ENCODE data around the gene CLN3.
"Not testable (repeated sequence)": the region's sequence is repeated elsewhere in the genome, so short reads cannot be mapped to it uniquely, and the experiment has no call there.

The CLN3 gene

DNA sequence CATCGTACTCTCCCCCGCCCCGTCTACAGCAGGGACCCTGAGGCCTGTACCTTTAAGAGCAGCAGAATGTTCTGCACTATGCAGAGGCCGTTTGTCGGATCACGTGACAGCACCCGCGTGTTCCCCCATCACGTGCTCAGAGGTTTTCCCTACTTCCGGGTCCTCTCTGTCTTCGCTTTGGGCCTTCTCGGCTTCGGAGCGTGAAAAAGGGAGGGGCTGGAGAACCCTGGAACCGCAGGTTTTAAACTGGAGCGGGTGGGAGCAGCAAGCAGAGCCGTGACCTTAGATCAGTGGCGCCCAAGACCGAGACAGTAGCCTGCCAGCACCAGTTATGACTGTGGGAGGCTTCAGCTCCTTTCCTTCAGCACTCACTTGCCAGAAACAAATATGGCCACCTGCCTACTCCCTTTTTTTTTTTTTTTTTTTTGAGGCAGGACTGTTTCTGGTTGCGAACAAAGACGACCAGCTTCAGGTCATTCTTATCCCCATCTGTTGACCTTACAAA lies at the start of gene CLN3:
Gene CLN3, minus strand, starts transcription at position 105 of the 505 bp plus-strand sequence. CDS start 315 bp downstream, outside the sequence.
- H3K4me3 ChIP-seq (ENCODE audit: low read depth, low read length): peak within 1 kb of the TSS; percentile 91

- H3K4me3 ChIP-seq (ENCODE audit: low read depth, low read length): no peak overlapping the region
These were observed 48.5 kb upstream of the CLN3 start for GRCh38 chr16:28540346-28540745.

GRCh38 chr16:28538733-28539596 lies 47.1 kb upstream of the CLN3 start, which contains the start of gene NUPR1:
Gene NUPR1, minus strand, starts transcription at chr16:28538974. Its CDS starts 67 bp downstream, at chr16:28538907.
- no peak within 1 kb of the TSS for H3K4me3 ChIP-seq (ENCODE audit: low read depth, low read length)

DNA sequence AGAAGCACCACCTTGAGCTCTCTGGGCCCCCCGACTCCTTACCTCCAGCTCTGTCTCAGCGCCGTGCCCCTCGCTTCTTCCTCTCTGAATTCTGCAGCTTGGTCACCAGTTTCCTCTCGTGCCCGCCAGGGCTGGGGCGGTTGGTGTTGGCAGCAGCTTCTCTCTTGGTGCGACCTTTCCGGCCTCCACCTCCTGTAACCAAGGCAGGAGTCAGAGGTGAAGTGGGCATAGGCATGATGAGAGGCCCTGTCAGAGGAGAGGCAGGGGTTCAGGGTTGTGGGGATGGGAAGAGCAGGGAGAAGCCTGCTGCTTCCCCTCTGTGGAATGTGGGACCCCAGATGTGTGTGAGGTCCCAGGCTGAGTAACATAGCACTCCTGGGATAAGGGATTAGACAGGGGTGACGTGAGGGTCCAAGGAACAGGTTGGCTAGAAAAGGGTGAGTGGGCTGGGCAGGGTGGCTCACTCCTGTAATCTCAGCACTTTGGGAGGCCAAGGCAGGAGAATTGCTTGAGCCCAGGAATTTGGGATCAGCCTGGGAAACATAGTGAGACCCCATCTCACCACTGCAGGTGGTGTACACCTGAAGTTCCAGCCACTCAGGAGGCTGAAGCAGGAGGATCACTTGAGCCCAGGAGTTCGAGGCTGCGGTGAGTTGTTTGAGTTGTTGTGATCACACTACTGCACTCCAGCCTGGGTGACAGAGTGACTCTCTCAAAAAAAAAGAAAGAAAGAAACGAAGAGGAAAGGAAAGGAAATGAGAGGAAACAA lies 46.3 kb upstream of the CLN3 start:
- H3K4me3 ChIP-seq (ENCODE audit: low read depth, low read length): no peak overlapping the region

DNA sequence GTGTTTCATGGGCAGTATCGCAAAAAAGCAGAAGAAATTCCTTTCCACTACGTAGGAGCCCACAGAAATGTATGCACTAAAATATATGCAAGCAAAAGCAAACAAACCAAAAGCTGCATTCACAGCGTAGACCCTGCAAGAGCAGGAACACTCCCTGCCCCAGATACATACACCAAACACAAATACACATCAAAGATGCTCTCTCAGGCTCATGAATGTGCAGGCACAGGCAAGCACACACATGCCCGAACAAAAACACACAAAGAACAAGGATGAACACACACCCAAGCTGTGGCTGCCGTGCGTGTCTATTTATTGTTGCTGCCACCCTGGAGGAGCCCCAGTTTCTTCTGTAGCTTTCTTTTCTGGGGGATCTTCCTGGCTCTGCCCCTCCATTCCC lies 45.2 kb upstream of the CLN3 start:
- no peak overlapping the region for H3K4me3 ChIP-seq (ENCODE audit: low read depth, low read length)

GRCh38 chr16:28534542-28535373 lies 42.9 kb upstream of the CLN3 start:
- H3K4me3 ChIP-seq (ENCODE audit: low read depth, low read length): no peak overlapping the region

GRCh38 chr16:28532940-28533647 lies 41.2 kb upstream of the CLN3 start:
- H3K4me3 ChIP-seq (ENCODE audit: low read depth, low read length): no peak overlapping the region

- H3K4me3 ChIP-seq (ENCODE audit: low read depth, low read length): no peak overlapping the region
These were observed 40.2 kb upstream of the CLN3 start for GRCh38 chr16:28531777-28532744.

DNA sequence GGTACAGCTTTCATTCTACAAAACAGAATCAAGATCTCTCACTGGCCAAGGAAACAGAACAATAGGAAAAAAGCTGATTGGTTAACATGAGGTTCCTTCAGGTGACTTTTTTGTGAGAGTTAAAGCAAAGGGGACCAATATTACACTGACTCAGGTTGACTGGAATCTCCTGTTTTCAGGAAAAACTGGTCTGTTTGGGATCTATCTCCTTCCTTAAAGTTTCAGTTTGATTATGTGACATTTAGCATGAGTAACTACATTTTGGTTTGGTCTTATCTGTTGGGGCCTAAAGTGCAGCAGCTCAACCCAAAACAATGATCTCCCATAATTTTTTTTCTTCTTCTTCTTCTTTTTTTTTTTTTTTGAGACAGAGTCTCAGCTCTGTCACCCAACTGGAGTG lies 37.2 kb upstream of the CLN3 start:
- H3K4me3 ChIP-seq (ENCODE audit: low read depth, low read length): no peak overlapping the region

DNA sequence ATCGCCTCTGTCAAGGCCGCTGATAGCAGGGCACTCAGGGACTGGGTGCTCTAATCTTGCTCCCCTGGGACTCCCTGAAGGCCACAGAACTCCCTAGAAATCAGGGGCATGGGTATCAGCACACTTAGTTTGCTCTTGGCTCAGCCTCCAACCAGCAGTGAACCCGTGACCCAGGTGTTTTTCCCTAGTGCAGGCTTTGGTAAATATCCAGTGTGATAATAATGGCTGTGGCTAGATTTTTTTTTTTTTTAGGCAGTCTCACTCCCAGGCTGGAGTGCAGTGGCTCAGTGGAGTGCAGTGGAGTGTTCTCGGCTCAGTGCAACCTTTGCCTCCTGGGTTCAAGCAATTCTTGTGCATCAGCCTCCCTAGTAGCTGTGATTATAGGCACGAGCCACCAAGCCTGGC lies 36.6 kb upstream of the CLN3 start:
- no peak overlapping the region for H3K4me3 ChIP-seq (ENCODE audit: low read depth, low read length)

GRCh38 chr16:28527985-28528384 lies 36.1 kb upstream of the CLN3 start:
- H3K4me3 ChIP-seq (ENCODE audit: low read depth, low read length): no peak overlapping the region

DNA sequence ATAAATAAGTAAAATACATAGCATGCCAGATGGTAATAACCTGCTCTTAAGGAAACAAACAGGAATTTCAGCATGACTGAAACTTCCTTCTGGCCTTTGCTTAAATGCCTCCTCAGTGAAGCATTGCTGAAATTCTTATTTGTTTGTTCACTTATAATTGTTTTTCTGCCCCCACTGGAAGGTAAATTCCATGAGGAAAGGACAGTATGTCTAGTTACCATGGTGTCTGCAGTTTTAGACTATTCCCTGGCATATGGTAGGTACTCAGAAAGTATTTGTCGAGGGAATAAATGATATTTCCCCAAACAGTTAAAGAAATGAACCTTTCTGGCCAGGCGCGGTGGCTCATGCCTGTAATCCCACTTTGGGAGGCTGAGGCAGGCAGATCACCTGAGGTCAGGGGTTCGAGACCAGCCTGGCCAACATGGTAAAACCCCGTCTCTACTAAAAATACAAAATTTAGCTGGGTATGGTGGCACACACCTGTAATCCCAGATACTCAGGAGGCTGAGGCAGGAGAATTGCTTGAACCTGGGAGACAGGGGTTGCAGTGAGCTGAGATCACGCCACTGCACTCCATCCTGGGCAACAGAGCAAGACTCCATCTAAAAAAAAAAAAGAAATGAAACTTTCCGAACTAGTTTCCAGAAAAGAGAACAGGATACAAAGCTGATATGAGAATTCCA lies 35.4 kb upstream of the CLN3 start:
- not testable (repeated sequence) for H3K4me3 ChIP-seq (ENCODE audit: low read depth, low read length)

DNA sequence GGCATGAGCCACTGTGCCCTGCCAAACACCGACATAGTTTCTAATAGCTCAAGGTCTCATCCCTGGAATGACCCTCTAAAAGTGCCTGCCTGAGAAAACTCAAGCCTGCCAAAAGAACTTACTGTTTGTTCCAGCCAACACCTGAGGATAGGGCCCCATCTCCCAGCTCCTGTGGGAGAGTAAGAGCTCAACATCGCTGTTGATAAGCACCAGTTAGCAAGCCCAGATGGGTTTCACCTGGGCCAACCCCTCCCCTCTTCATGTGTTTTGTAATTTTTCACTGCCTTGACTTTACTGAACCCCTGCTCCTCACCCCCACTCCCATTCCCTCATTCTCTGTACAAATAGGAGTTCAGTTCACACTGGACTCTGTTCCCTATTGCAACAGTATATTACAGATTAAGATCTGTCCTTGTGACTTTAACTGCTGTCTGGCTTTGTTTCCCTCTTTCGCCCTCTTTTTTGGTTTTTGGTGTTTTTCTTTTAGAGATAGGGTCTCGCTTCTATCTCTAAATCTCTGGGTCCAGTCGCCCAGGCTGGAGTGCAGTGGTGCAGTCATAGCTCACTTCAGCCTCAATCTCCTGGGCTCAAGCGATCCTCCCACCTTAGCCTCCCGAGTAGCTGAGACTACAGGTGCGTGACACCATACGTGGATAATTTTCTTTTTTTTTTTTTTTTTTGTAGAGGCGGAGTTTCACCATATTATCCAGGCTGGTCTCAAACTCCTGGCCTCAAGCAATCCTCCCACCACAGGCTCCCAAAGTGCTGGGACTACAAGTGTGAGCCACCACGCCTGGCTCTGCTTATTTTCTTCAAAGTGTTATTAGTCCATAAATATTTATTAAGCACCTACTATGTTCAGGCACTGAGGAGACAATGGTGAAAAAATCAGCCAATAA lies 34.6 kb upstream of the CLN3 start:
- H3K4me3 ChIP-seq (ENCODE audit: low read depth, low read length): no peak overlapping the region

DNA sequence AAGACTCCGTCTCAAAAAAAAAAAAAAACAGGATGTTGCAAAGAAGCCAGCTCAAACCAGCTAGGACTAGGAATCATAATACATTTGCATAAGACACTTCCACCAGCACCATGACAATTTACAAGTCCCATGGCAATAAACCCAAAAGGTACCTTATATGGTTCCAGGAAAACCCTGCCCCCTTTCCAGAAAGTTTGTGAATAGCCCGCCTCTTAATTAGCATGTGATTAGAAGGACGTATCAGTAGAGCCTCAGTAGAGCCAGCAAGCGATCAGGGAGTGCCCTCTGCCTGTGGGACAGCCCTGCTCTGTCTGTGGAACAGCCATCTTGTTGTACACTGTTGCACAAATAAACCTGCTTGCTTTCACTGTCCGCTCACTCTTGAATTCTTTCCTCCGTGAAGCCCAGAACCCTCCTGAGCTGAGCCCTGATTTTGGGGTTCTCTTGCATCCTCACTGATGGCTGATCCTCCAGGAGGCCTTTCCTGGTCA lies 32.9 kb upstream of the CLN3 start:
- no peak overlapping the region for H3K4me3 ChIP-seq (ENCODE audit: low read depth, low read length)

GRCh38 chr16:28522792-28523191 lies 30.9 kb upstream of the CLN3 start:
- no peak overlapping the region for H3K4me3 ChIP-seq (ENCODE audit: low read depth, low read length)

DNA sequence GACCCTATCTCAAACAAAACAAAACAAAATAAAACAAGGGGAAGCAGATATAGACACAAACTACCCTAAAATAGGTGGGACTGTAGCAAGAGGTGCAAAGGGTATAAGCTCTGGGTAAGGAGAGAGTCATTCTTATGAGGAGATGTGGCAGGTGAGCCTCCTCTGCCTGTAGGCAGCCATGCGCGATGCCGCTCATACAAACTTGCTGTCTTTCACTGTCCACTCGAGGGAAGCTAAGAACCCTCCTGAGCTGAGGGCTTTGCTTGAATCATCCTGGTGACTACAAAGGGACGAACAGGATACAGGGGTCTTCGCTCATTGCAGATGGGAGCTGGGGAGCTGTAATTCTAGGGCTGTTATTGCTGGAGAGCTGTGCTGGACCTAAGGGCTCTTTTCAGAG lies 29.6 kb upstream of the CLN3 start:
- no peak overlapping the region for H3K4me3 ChIP-seq (ENCODE audit: low read depth, low read length)

- no peak overlapping the region for H3K4me3 ChIP-seq (ENCODE audit: low read depth, low read length)
These were observed 28.8 kb upstream of the CLN3 start for GRCh38 chr16:28520672-28521071.
